ENCODE results near the gene GPR17. TPM values are rescaled to one million over a fixed set of nuclear protein-coding genes. Genes with fewer than 3 reads are reported as not detected.

The GPR17 gene
- total RNA-seq, 2 experiments from 2014 or later: 0.22 TPM; not detected in 1

- TF ChIP-seq EZH2phosphoT487 (IDR thresholded peaks at IDR 0.05; ENCODE audit: borderline replicate concordance, low read depth, low read length) (no peak), CTCF (conservative IDR thresholded peaks at IDR 0.05; ENCODE audit: low read length) (no peak)
- Histone ChIP-seq H4K20me1 (ENCODE audit: insufficient read depth, low read length) (no peaks in the 10 kb centered on the region), H3K79me2 (ENCODE audit: insufficient read depth, low read depth, low read length) (no peaks in the 10 kb centered on the region), H3K27ac (ENCODE audit: low read depth, low read length, poor library complexity, severe bottlenecking) (no peak overlapping the region), H2AFZ (ENCODE audit: low read length) (no peak overlapping the region), H3K36me3 (ENCODE audit: insufficient read depth, low read length) (no peaks in the 10 kb centered on the region), H3K4me1 (ENCODE audit: insufficient read depth, low read length, poor library complexity, severe bottlenecking) (no peaks in the 10 kb centered on the region), H3K4me2 (ENCODE audit: low read length) (no peak overlapping the region), H3K4me3 (ENCODE audit: low read depth, low read length, poor library complexity, severe bottlenecking) (no peak overlapping the region), H3K9me3 (ENCODE audit: low read length) (no peaks in the 10 kb centered on the region), H3K9me2 (ENCODE audit: insufficient read depth, low read length) (no peaks in the 10 kb centered on the region)
- intact Hi-C loops (cut with micrococcal nuclease; ENCODE audit: unreplicated experiment): no loop called here
- no TSS peak for BruUV-seq (replicated peaks)
- ChIA-PET POLR2A (no interaction called here), CTCF (ENCODE audit: unreplicated experiment) (no interaction called here)
- no peak for DNase-seq (ENCODE audit: low spot score)
Measured at GRCh38 chr2:127646487-127647241, 711 bp downstream of the GPR17 start.

GRCh38 chr2:127647242-127648190 is 1.6 kb downstream of the GPR17 start:
- TF ChIP-seq EZH2phosphoT487 (IDR thresholded peaks at IDR 0.05; ENCODE audit: borderline replicate concordance, low read depth, low read length): no peak
- no peak for TF ChIP-seq CTCF (conservative IDR thresholded peaks at IDR 0.05; ENCODE audit: low read length)
- Histone ChIP-seq H3K9me2 (ENCODE audit: insufficient read depth, low read length) (no peaks in the 10 kb centered on the region), H3K4me3 (ENCODE audit: low read depth, low read length, poor library complexity, severe bottlenecking) (no peak overlapping the region), H4K20me1 (ENCODE audit: insufficient read depth, low read length) (no peaks in the 10 kb centered on the region), H3K4me1 (ENCODE audit: insufficient read depth, low read length, poor library complexity, severe bottlenecking) (no peaks in the 10 kb centered on the region), H2AFZ (ENCODE audit: low read length) (no peak overlapping the region), H3K79me2 (ENCODE audit: insufficient read depth, low read depth, low read length) (no peaks in the 10 kb centered on the region), H3K4me2 (ENCODE audit: low read length) (no peak overlapping the region), H3K27ac (ENCODE audit: low read depth, low read length, poor library complexity, severe bottlenecking) (no peak overlapping the region), H3K36me3 (ENCODE audit: insufficient read depth, low read length) (no peaks in the 10 kb centered on the region), H3K9me3 (ENCODE audit: low read length) (no peaks in the 10 kb centered on the region)
- CTCF ChIA-PET (ENCODE audit: unreplicated experiment): interaction anchor here (4.2 kb wide), 1 partner anchor 57 kb away, joined by 21 read pairs; no protein-coding TSS in a partner anchor
- intact Hi-C loops (cut with micrococcal nuclease; ENCODE audit: unreplicated experiment): no loop called here
- no peak for DNase-seq (ENCODE audit: low spot score)
- POLR2A ChIA-PET: no interaction called here
- BruUV-seq (replicated peaks): no TSS peak

Data from OCI-LY7 (cell line).